Osteoblast (primary cell): ENCODE measurements around the gene CFAP54. TPM values are rescaled to one million over a fixed set of nuclear protein-coding genes. Genes with fewer than 3 reads are reported as not detected.

Experiments
- DNase-seq: peaks from one replicate; pipeline ENCODE4 v3.0.0; 2011; ENCODE audit warnings: low spot score, mixed read lengths; ENCODE audit not compliant: insufficient read length; ENCODE audit errors: missing footprints
- H2AFZ ChIP-seq: 2 replicates; pipeline ENCODE4 v1.6.0; 2011; ENCODE audit warnings: mild to moderate bottlenecking, low read length
- H3K27ac ChIP-seq: 2 replicates; pipeline ENCODE4 v1.5.1; 2011; ENCODE audit warnings: mild to moderate bottlenecking, low read depth, low read length, moderate library complexity
- H3K27me3 ChIP-seq: 2 replicates; pipeline ENCODE4 v1.6.0; 2012; ENCODE audit warnings: mild to moderate bottlenecking, control low read depth, inconsistent platforms, low read length, moderate library complexity; ENCODE audit not compliant: insufficient read depth
- H3K36me3 ChIP-seq: 2 replicates; pipeline ENCODE4 v1.5.1; 2011; ENCODE audit warnings: mild to moderate bottlenecking, low read length, control low read depth, moderate library complexity; ENCODE audit not compliant: insufficient read depth
- H3K4me1 ChIP-seq: 2 replicates; pipeline ENCODE4 v1.5.1; 2011; ENCODE audit warnings: mild to moderate bottlenecking, low read length, control low read depth, moderate library complexity; ENCODE audit not compliant: insufficient read depth
- H3K4me2 ChIP-seq: 2 replicates; pipeline ENCODE4 v1.6.0; 2011; ENCODE audit warnings: mild to moderate bottlenecking, low read length; ENCODE audit not compliant: insufficient read depth
- H3K4me3 ChIP-seq: fragments of 200-600 bp; sonication (generic); 3 replicates; pipeline ENCODE4 v1.5.1; 2012; ENCODE audit warnings: mild to moderate bottlenecking, low read length, inconsistent platforms; ENCODE audit not compliant: insufficient read depth
- H3K79me2 ChIP-seq: 2 replicates; pipeline ENCODE4 v1.6.0; 2012; ENCODE audit warnings: mild to moderate bottlenecking, low read length, control low read depth, inconsistent platforms; ENCODE audit not compliant: insufficient read depth
- H3K9me3 ChIP-seq: 2 replicates; pipeline ENCODE4 v1.5.1; 2011; ENCODE audit warnings: low read depth, low read length, control low read depth
- H4K20me1 ChIP-seq: 2 replicates; pipeline ENCODE4 v1.6.0; 2012; ENCODE audit warnings: mild to moderate bottlenecking, low read length, control low read depth; ENCODE audit not compliant: insufficient read depth
- CTCF ChIP-seq: IDR thresholded peaks from 2 replicates; pipeline ENCODE4 v1.5.1; 2011; ENCODE audit warnings: mild to moderate bottlenecking, low read depth, low read length, moderate library complexity; ENCODE audit errors: extremely low read depth
- total RNA-seq: library from RNA; depleted of rRNA; stranded (reverse); fragments of >200 nt; gene quantifications from 2 replicates; pipeline ENCODE4 v1.2.3, GENCODE V29; 2012

Gene CFAP54
- total RNA-seq, 1 donor = 2.2 TPM

- DNase-seq = no peak
These were observed 381.6 kb downstream of the CFAP54 start for GRCh38 chr12:96870946-96871345.

GRCh38 chr12:96872961-96873360 is 383.6 kb downstream of the CFAP54 start:
- Histone ChIP-seq H2AFZ (no peak overlapping the region), H3K4me3 (no peak overlapping the region), H3K4me2 (no peak overlapping the region), H4K20me1 (no peaks in the 10 kb centered on the region), H3K27ac (no peak overlapping the region), H3K79me2 (no peaks in the 10 kb centered on the region), H3K9me3 (no peaks in the 10 kb centered on the region), H3K27me3 (no peaks in the 10 kb centered on the region), H3K4me1 (peaks cover 11% of the 10 kb centered on the region), H3K36me3 (no peaks in the 10 kb centered on the region)
- no peak for TF ChIP-seq CTCF
- peak; percentile 58 for DNase-seq

More at GRCh38 chr12:96870946-96871345, 381.6 kb downstream of the CFAP54 start:
- Histone ChIP-seq H3K4me3 (no peak overlapping the region), H3K27ac (no peak overlapping the region), H3K4me1 (peaks cover 4% of the 10 kb centered on the region), H3K79me2 (no peaks in the 10 kb centered on the region), H3K36me3 (no peaks in the 10 kb centered on the region), H4K20me1 (no peaks in the 10 kb centered on the region), H3K9me3 (no peaks in the 10 kb centered on the region), H2AFZ (no peak overlapping the region), H3K4me2 (no peak overlapping the region), H3K27me3 (no peaks in the 10 kb centered on the region)
- TF ChIP-seq CTCF = no peak

GRCh38 chr12:96874211-96874610 is 384.8 kb downstream of the CFAP54 start:
- no peaks in the 10 kb centered on the region for H3K79me2 ChIP-seq
- H3K27me3 ChIP-seq = no peaks in the 10 kb centered on the region
- no peak for DNase-seq
- no peak for TF ChIP-seq CTCF
- no peaks in the 10 kb centered on the region for H4K20me1 ChIP-seq
- no peak overlapping the region for H3K4me2 ChIP-seq
- no peaks in the 10 kb centered on the region for H3K36me3 ChIP-seq
- no peak overlapping the region for H3K27ac ChIP-seq
- no peak overlapping the region for H2AFZ ChIP-seq
- H3K4me3 ChIP-seq = no peak overlapping the region
- H3K9me3 ChIP-seq = no peaks in the 10 kb centered on the region
- H3K4me1 ChIP-seq = peaks cover 22% of the 10 kb centered on the region

GRCh38 chr12:96876966-96877365 is 387.6 kb downstream of the CFAP54 start:
- Histone ChIP-seq H3K4me2 (no peak overlapping the region), H3K4me3 (no peak overlapping the region), H3K4me1 (peaks cover 27% of the 10 kb centered on the region), H3K27ac (no peak overlapping the region), H3K27me3 (no peaks in the 10 kb centered on the region), H3K9me3 (no peaks in the 10 kb centered on the region), H4K20me1 (no peaks in the 10 kb centered on the region), H3K36me3 (no peaks in the 10 kb centered on the region), H2AFZ (no peak overlapping the region), H3K79me2 (no peaks in the 10 kb centered on the region)
- no peak for TF ChIP-seq CTCF
- peak; percentile 53 for DNase-seq
